ENCODE measurements around the gene FRMD3. TPM values are rescaled to one million over a fixed set of nuclear protein-coding genes. Genes with fewer than 3 reads are reported as not detected.

FRMD3 gene
- total RNA-seq, 1 experiment from 2014 or later = 0.55 TPM

GRCh38 chr9:83572524-83572923, 34.3 kb upstream of the FRMD3 start:
- H3K56ac ChIP-seq (ENCODE audit: insufficient read length, low read depth, low read length) = no peak overlapping the region
- peaks cover 5 to 6% of the 10 kb centered on the region in 2 experiments for H3K9me3 Mint-ChIP-seq
- no peaks in the 10 kb centered on the region for H3K27me3 Mint-ChIP-seq (ENCODE audit: low read depth)
- WGBS (ENCODE audit: extremely low coverage, insufficient read length, low lambda C conversion rate) = no CpG with 5 or more reads among the region's 5 CpGs
- no peak overlapping the region for H4K8ac ChIP-seq (replicated peaks; ENCODE audit: insufficient read length, low read depth, low read length)
- H3K4me1 ChIP-seq (ENCODE audit: insufficient read depth, low read length) = no peaks in the 10 kb centered on the region
- H4K20me1 ChIP-seq (ENCODE audit: control insufficient read depth, insufficient read depth, insufficient read length) = no peaks in the 10 kb centered on the region
- no peaks in the 10 kb centered on the region for H3K27me3 ChIP-seq (ENCODE audit: insufficient read depth, low read length)
- no peak for TF ChIP-seq CTCF (conservative IDR thresholded peaks at IDR 0.05)
- H3K23me2 ChIP-seq (ENCODE audit: insufficient read length, low read depth, low read length, poor library complexity, severe bottlenecking) = no peaks in the 10 kb centered on the region
- H3K79me2 ChIP-seq (ENCODE audit: insufficient read depth, low read length) = no peaks in the 10 kb centered on the region
- no peak overlapping the region for H2BK20ac ChIP-seq (ENCODE audit: low read depth, low read length, poor library complexity, severe bottlenecking)
- no peak overlapping the region for H2BK15ac ChIP-seq (ENCODE audit: low read depth, low read length)
- no peak overlapping the region for H3K18ac ChIP-seq (ENCODE audit: insufficient read length, low read depth, low read length)
- DNase-seq = no peak
- no peaks in the 10 kb centered on the region for H3K4me1 Mint-ChIP-seq
- no peak overlapping the region for H4K5ac ChIP-seq (ENCODE audit: insufficient read length, low read depth, low read length)
- H2AFZ ChIP-seq (ENCODE audit: low read length) = no peak overlapping the region
- no peak overlapping the region for H3K27ac ChIP-seq (ENCODE audit: insufficient read length, low read depth, low read length)
- H3K4me3 Mint-ChIP-seq = no peak overlapping the region
- H3K14ac ChIP-seq (ENCODE audit: insufficient read depth, low read length) = no peak overlapping the region
- no peak overlapping the region for H2BK120ac ChIP-seq (ENCODE audit: low read depth, low read length, poor library complexity, severe bottlenecking)
- H3K79me1 ChIP-seq (ENCODE audit: insufficient read depth, low read depth, low read length, poor library complexity, severe bottlenecking) = no peaks in the 10 kb centered on the region
- H2BK5ac ChIP-seq (ENCODE audit: insufficient read length, low read length) = no peak overlapping the region
- no peaks in the 10 kb centered on the region for H3K9me3 ChIP-seq (ENCODE audit: control insufficient read depth, low read depth, low read length)
- H4K91ac ChIP-seq (ENCODE audit: insufficient read length, low read depth, low read length) = no peak overlapping the region
- H3K4me2 ChIP-seq (ENCODE audit: insufficient read depth, insufficient read length, low read length) = no peak overlapping the region
- no peak overlapping the region for H3K27ac Mint-ChIP-seq
- no peak overlapping the region for H3K9ac ChIP-seq (ENCODE audit: extremely low read depth, insufficient read length, low read length)
- peaks cover 3 to 5% (median 3%) of the 10 kb centered on the region in 3 experiments; a peak in 3 of 7 replicates for H3K36me3 Mint-ChIP-seq (ENCODE audit: insufficient read depth in 1 of 3, low read depth in 3 of 3)
- no peak overlapping the region for H3T11ph ChIP-seq (ENCODE audit: low read length)
- no peak overlapping the region for H2BK12ac ChIP-seq (ENCODE audit: insufficient read length, low read depth, low read length)
- H2AK5ac ChIP-seq (ENCODE audit: insufficient read length, low read length) = no peak overlapping the region
- no peak overlapping the region for H3K23ac ChIP-seq (ENCODE audit: insufficient read length, low read depth, low read length)
- H3K4ac ChIP-seq (ENCODE audit: low read depth, low read length) = no peak overlapping the region

Data from H9 (cell line).